BLaER1 treated with 17β-estradiol and CSF1 and Interleukin-3, amounts not matched to agents 10 nM and 100 nM (cell line): ENCODE results near the gene KRTAP1-1.

ENCODE experiments used
- H3K27ac ChIP-seq, 11 experiments: shearing (Covaris generic); formaldehyde crosslinking; 2 replicates each; pipeline ENCODE4 v1.8.1; 2022
- H3K27me3 ChIP-seq, 11 experiments: shearing (Covaris generic); formaldehyde crosslinking; 2 replicates each; pipeline ENCODE4 v1.8.1; 2022
- H3K36me3 ChIP-seq, 11 experiments: shearing (Covaris generic); formaldehyde crosslinking; 2 replicates each; pipeline ENCODE4 v1.8.1; 2022
- H3K4me1 ChIP-seq, 10 experiments: shearing (Covaris generic); formaldehyde crosslinking; 2 replicates each; pipeline ENCODE4 v1.8.1; 2022
- H3K4me2 ChIP-seq, 11 experiments: shearing (Covaris generic); formaldehyde crosslinking; 2 replicates each; pipeline ENCODE4 v1.8.1; 2022
- H3K4me3 ChIP-seq, 10 experiments: shearing (Covaris generic); formaldehyde crosslinking; 2 replicates each; pipeline ENCODE4 v1.8.1; 2022
- H3K9ac ChIP-seq, 11 experiments: shearing (Covaris generic); formaldehyde crosslinking; 2 replicates each; pipeline ENCODE4 v1.8.1; 2022
- H3K9me3 ChIP-seq, 11 experiments: shearing (Covaris generic); formaldehyde crosslinking; replicated peaks in 1 of 11; 2 replicates each; pipeline ENCODE4 v1.8.1; 2022
- H4K20me1 ChIP-seq, 11 experiments: shearing (Covaris generic); formaldehyde crosslinking; 2 replicates each; pipeline ENCODE4 v1.8.1; 2022
- Cebpa-rat ChIP-seq, 11 experiments: shearing (Covaris generic); IDR thresholded peaks; 2 replicates each; pipeline ENCODE4 v1.8.1; 2022

KRTAP1-1 gene

DNA sequence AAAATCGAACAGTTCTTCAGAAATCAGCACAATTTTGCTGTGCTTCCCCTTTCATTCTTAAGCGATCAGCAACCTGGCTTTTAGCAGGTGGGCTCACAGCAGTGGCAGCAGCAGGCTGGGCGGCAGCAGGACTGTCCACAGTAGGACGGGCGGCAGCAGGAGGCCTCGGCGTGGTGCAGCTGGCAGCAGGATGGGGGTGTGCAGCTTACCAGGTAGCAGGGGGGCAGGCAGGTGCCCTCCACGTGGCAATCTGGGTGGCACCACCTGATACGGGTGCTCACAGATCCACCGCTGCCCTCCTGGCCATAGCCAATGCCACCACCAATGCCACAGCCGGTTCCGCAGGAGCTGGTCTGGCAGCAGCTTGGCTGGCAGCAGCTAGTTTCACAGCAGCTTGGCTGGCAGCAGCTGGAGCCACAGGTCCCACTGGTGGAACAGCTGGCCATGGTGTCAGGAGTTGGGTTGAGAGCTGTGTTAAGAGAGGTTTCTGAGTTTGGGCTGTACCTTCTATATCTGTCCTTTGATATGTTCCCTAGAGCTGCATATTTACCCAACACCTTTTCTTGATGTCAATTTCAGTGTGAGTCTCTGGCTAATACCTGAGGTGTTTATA is 11.5 kb downstream of the KRTAP1-1 start, which contains the start of gene KRTAP1-4:
TSS of gene KRTAP1-4 (minus strand) at position 563 of the 613 bp plus-strand sequence. CDS start at position 446, 117 bp downstream.
- Histone ChIP-seq H4K20me1 (no peaks in the 10 kb centered on the region), H3K9ac (no peak within 1 kb of the TSS), H3K27me3 (no peaks in the 10 kb centered on the region), H3K4me2 (no peak within 1 kb of the TSS), H3K4me1 (no peaks in the 10 kb centered on the region), H3K9me3 (no peaks in the 10 kb centered on the region), H3K4me3 (no peak within 1 kb of the TSS), H3K36me3 (no peaks in the 10 kb centered on the region), H3K27ac (no peak within 1 kb of the TSS)
- no peak for TF ChIP-seq Cebpa-rat (IDR thresholded peaks at IDR 0.05)

GRCh38 chr17:41026715-41027471 is 14.4 kb downstream of the KRTAP1-1 start, which contains the start of gene KRTAP1-5:
Gene KRTAP1-5 (minus strand): TSS chr17:41027208. CDS start chr17:41027155, 53 bp downstream.
- Histone ChIP-seq H3K36me3 (no peaks in the 10 kb centered on the region), H3K4me3 (no peak within 1 kb of the TSS), H3K4me1 (no peaks in the 10 kb centered on the region), H3K9ac (no peak within 1 kb of the TSS), H3K4me2 (no peak within 1 kb of the TSS), H4K20me1 (no peaks in the 10 kb centered on the region), H3K27ac (no peak within 1 kb of the TSS), H3K27me3 (no peaks in the 10 kb centered on the region), H3K9me3 (peaks cover 0 to 2% (median 0%) of the 10 kb centered on the region in 11 experiments; a peak in 3 of 22 replicates)
- no peak for TF ChIP-seq Cebpa-rat (IDR thresholded peaks at IDR 0.05)

GRCh38 chr17:41024697-41025096 is 16.6 kb downstream of the KRTAP1-1 start:
- TF ChIP-seq Cebpa-rat (IDR thresholded peaks at IDR 0.05), result no peak
- no peak overlapping the region for H3K4me2 ChIP-seq
- H3K9ac ChIP-seq, result no peak overlapping the region
- H3K4me3 ChIP-seq, result no peak overlapping the region
- H4K20me1 ChIP-seq, result no peaks in the 10 kb centered on the region
- no peaks in the 10 kb centered on the region for H3K36me3 ChIP-seq
- peaks cover 0 to 13% (median 6%) of the 10 kb centered on the region in 11 experiments; a peak in 6 of 22 replicates for H3K9me3 ChIP-seq
- H3K4me1 ChIP-seq, result no peaks in the 10 kb centered on the region
- H3K27ac ChIP-seq, result no peak overlapping the region
- H3K27me3 ChIP-seq, result no peaks in the 10 kb centered on the region

GRCh38 chr17:41020336-41020735 is 20.9 kb downstream of the KRTAP1-1 start:
- Histone ChIP-seq H3K36me3 (no peaks in the 10 kb centered on the region), H3K9ac (no peak overlapping the region), H3K4me3 (no peak overlapping the region), H3K27me3 (no peaks in the 10 kb centered on the region), H3K9me3 (peaks cover 0 to 13% (median 6%) of the 10 kb centered on the region in 11 experiments; a peak in 6 of 22 replicates), H3K4me1 (no peaks in the 10 kb centered on the region), H3K27ac (no peak overlapping the region), H3K4me2 (no peak overlapping the region), H4K20me1 (no peaks in the 10 kb centered on the region)
- TF ChIP-seq Cebpa-rat (IDR thresholded peaks at IDR 0.05), result no peak

DNA sequence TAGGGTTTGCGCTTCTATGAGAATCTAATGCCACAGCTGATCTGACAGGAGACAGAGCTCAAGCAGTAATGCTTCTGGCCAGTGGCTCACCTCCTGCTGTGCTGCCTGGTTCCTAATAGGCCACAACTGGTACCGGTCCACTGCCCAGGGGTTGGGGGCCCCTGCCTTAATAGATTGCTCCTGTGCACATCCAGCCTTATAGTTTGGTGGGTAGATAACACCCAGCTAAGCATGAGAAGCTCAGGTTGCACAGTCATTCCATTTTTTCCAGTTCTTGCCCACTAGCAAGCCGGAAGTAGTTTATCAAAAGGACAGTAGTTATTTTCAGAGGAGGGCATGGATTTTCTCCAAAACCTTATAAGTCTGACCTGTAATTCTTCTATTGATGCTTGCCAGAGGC is 21.8 kb downstream of the KRTAP1-1 start:
- Histone ChIP-seq H4K20me1 (no peaks in the 10 kb centered on the region), H3K36me3 (no peaks in the 10 kb centered on the region), H3K9me3 (peaks cover 0 to 13% (median 6%) of the 10 kb centered on the region in 11 experiments; a peak in 6 of 22 replicates), H3K4me1 (no peaks in the 10 kb centered on the region), H3K9ac (no peak overlapping the region), H3K4me2 (no peak overlapping the region), H3K27me3 (no peaks in the 10 kb centered on the region), H3K4me3 (no peak overlapping the region), H3K27ac (no peak overlapping the region)
- no peak for TF ChIP-seq Cebpa-rat (IDR thresholded peaks at IDR 0.05)

DNA sequence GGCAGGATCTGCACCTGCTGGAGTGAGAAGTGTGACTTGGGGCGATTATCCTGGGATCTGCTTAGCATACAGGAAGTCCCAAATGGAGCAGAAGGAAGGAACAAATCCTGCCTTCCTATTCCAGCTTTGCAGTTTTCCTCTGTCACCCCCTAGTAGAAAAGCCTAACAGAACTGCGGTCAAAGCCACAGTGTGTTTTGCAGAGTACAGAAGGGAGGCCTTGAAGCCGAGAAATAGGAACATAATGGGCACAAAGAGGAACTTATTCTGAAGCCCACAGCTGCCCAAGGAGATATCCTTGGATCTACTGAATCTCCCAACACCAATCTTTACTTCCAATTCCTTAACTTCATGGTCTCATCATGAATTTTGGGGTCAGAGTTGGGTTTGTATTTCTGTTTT is 22.7 kb downstream of the KRTAP1-1 start:
- no peak overlapping the region for H3K9ac ChIP-seq
- H3K4me1 ChIP-seq, result no peaks in the 10 kb centered on the region
- H3K4me3 ChIP-seq, result no peak overlapping the region
- no peak overlapping the region for H3K4me2 ChIP-seq
- peaks cover 0 to 13% (median 6%) of the 10 kb centered on the region in 11 experiments; a peak in 6 of 22 replicates for H3K9me3 ChIP-seq
- H3K27me3 ChIP-seq, result no peaks in the 10 kb centered on the region
- H3K27ac ChIP-seq, result no peak overlapping the region
- no peaks in the 10 kb centered on the region for H3K36me3 ChIP-seq
- H4K20me1 ChIP-seq, result no peaks in the 10 kb centered on the region
- no peak for TF ChIP-seq Cebpa-rat (IDR thresholded peaks at IDR 0.05)

GRCh38 chr17:41016578-41017215 is 24.6 kb downstream of the KRTAP1-1 start:
- Histone ChIP-seq H3K4me3 (no peak overlapping the region), H3K36me3 (no peaks in the 10 kb centered on the region), H3K4me2 (no peak overlapping the region), H3K9me3 (peaks cover 0 to 10% (median 6%) of the 10 kb centered on the region in 11 experiments; a peak in 6 of 22 replicates), H3K27ac (no peak overlapping the region), H4K20me1 (no peaks in the 10 kb centered on the region), H3K27me3 (no peaks in the 10 kb centered on the region), H3K9ac (no peak overlapping the region), H3K4me1 (no peaks in the 10 kb centered on the region)
- TF ChIP-seq Cebpa-rat (IDR thresholded peaks at IDR 0.05), result no peak

DNA sequence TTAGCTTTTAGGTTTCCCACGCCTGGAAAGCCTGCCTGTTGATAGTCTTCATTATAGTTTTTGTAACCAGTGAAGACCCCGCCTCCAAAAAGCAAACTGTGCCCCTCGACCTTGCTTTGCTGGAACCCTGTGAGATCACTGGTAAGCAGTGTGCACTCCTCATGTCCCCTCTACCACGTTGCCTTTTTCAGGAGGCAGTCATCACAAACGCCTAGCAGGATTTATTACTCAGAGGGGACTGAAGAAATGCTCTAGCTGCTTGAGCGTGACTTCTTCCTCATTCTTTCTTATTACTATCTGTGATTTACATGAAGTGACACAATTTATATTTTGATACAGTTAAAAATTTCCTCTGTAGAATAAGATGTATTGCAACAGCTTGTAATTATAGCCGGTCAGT is 25.8 kb downstream of the KRTAP1-1 start:
- TF ChIP-seq Cebpa-rat (IDR thresholded peaks at IDR 0.05), result no peak
- no peak overlapping the region for H3K9ac ChIP-seq

DNA sequence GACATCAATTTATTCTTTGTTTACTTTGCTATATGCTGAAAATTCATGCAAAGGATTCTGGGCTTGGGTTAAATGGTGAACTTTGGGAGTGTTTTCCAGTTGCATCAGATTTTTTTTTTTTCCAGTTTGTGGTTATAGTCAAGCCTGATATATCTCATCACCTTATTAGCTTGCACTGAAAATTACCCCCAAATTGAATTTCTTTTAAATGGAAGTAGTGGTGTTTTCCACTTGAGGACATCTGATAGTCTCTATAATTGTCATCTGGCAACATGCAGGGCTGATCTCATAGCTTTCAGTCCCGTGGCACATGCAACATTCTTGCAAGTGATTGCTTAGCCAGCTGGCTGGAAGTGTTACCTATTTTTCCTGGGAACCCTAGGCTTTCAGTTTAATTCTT is 27.6 kb downstream of the KRTAP1-1 start:
- Histone ChIP-seq H3K27ac (no peak overlapping the region), H3K9me3 (no peaks in the 10 kb centered on the region), H3K4me3 (no peak overlapping the region), H3K4me2 (no peak overlapping the region), H3K4me1 (no peaks in the 10 kb centered on the region), H3K36me3 (no peaks in the 10 kb centered on the region), H4K20me1 (no peaks in the 10 kb centered on the region), H3K9ac (no peak overlapping the region), H3K27me3 (no peaks in the 10 kb centered on the region)
- no peak for TF ChIP-seq Cebpa-rat (IDR thresholded peaks at IDR 0.05)

More for the DNA sequence above, 25.8 kb downstream of the KRTAP1-1 start:
- Histone ChIP-seq H3K4me3 (no peak overlapping the region), H4K20me1 (no peaks in the 10 kb centered on the region), H3K27ac (no peak overlapping the region), H3K4me1 (no peaks in the 10 kb centered on the region), H3K27me3 (no peaks in the 10 kb centered on the region), H3K36me3 (no peaks in the 10 kb centered on the region), H3K9me3 (no peaks in the 10 kb centered on the region), H3K4me2 (no peak overlapping the region)
